ENCODE results near the gene FAHD2B.
"Not testable (repeated sequence)": the region's sequence is repeated elsewhere in the genome, so short reads cannot be mapped to it uniquely, and the experiment has no call there.

Gene FAHD2B

DNA sequence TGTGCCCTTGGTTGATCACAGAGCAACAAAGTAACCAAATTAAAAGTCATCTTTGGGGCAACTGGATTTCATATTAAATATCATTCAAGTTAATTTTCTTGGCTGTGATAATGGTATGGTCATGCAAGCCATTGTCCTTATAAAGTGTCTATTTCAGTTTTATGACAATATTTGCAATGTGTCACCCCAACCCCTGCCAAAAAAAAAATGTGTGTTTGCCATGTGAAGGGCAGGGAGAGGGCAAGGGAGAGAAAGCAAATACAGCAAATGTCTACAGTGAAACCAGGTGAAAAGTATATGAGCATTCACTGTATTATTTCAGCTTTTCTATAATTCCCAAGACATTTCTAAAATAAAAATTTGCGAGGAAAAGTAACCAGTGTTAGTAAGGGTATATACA is 6.0 kb downstream of the FAHD2B start:
- not testable (repeated sequence) for H3K9me3 ChIP-seq (ENCODE audit: insufficient read depth, low read length); H3K4me1 ChIP-seq (ENCODE audit: low read length); H3K4me2 ChIP-seq (ENCODE audit: low read length); H4K20me1 ChIP-seq (ENCODE audit: insufficient read depth, low read length); H3K27me3 ChIP-seq (ENCODE audit: low read depth, low read length); H3K36me3 ChIP-seq (replicated peaks; ENCODE audit: low read depth, low read length); H2AFZ ChIP-seq (ENCODE audit: low read depth, low read length); H3K9ac ChIP-seq (ENCODE audit: low read length); H3K4me3 ChIP-seq (ENCODE audit: low read length); H3K27ac ChIP-seq (ENCODE audit: low read length); H3K79me2 ChIP-seq (ENCODE audit: low read length)

- H4K20me1 ChIP-seq (ENCODE audit: insufficient read depth, low read length); H3K36me3 ChIP-seq (replicated peaks; ENCODE audit: low read depth, low read length); H3K4me3 ChIP-seq (ENCODE audit: low read length); H3K4me1 ChIP-seq (ENCODE audit: low read length); H2AFZ ChIP-seq (ENCODE audit: low read depth, low read length); H3K27ac ChIP-seq (ENCODE audit: low read length); H3K27me3 ChIP-seq (ENCODE audit: low read depth, low read length); H3K79me2 ChIP-seq (ENCODE audit: low read length); H3K4me2 ChIP-seq (ENCODE audit: low read length); H3K9me3 ChIP-seq (ENCODE audit: insufficient read depth, low read length); H3K9ac ChIP-seq (ENCODE audit: low read length): not testable (repeated sequence)
These were observed 9.6 kb downstream of the FAHD2B start for GRCh38 chr2:97085093-97085492.

- H3K9me3 ChIP-seq (ENCODE audit: insufficient read depth, low read length); H2AFZ ChIP-seq (ENCODE audit: low read depth, low read length); H3K79me2 ChIP-seq (ENCODE audit: low read length): not testable (repeated sequence)
These were observed 11.2 kb downstream of the FAHD2B start for GRCh38 chr2:97083516-97083915.

DNA sequence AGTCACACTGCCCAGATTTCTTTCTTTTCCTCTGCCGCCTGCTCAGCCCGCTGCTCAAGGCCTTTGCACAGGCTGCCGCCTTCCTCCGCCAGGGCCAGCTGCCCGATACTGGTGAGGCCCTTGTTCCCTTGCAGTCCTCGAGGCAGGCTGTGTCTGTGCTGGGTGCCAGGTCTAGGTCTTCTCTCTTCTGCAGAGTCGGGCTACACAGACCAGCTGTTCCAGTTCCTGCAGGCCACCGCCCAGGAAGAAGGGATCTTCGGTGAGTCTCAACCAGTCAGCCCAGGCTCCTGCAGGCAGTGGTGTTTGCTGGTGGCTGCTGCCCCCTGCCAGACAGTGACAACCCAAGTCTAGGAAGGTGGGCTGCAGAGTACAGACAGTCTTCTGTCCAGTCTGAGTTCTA is 12.5 kb downstream of the FAHD2B start:
- not testable (repeated sequence) for H3K79me2 ChIP-seq (ENCODE audit: low read length); H4K20me1 ChIP-seq (ENCODE audit: insufficient read depth, low read length); H3K9ac ChIP-seq (ENCODE audit: low read length); H3K27me3 ChIP-seq (ENCODE audit: low read depth, low read length); H3K27ac ChIP-seq (ENCODE audit: low read length); H3K4me2 ChIP-seq (ENCODE audit: low read length); H3K36me3 ChIP-seq (replicated peaks; ENCODE audit: low read depth, low read length); H2AFZ ChIP-seq (ENCODE audit: low read depth, low read length); H3K4me1 ChIP-seq (ENCODE audit: low read length); H3K9me3 ChIP-seq (ENCODE audit: insufficient read depth, low read length); H3K4me3 ChIP-seq (ENCODE audit: low read length)

More at GRCh38 chr2:97083516-97083915, 11.2 kb downstream of the FAHD2B start:
- not testable (repeated sequence) for H3K9ac ChIP-seq (ENCODE audit: low read length); H4K20me1 ChIP-seq (ENCODE audit: insufficient read depth, low read length); H3K4me1 ChIP-seq (ENCODE audit: low read length); H3K36me3 ChIP-seq (replicated peaks; ENCODE audit: low read depth, low read length); H3K4me3 ChIP-seq (ENCODE audit: low read length); H3K27me3 ChIP-seq (ENCODE audit: low read depth, low read length); H3K4me2 ChIP-seq (ENCODE audit: low read length); H3K27ac ChIP-seq (ENCODE audit: low read length)

DNA sequence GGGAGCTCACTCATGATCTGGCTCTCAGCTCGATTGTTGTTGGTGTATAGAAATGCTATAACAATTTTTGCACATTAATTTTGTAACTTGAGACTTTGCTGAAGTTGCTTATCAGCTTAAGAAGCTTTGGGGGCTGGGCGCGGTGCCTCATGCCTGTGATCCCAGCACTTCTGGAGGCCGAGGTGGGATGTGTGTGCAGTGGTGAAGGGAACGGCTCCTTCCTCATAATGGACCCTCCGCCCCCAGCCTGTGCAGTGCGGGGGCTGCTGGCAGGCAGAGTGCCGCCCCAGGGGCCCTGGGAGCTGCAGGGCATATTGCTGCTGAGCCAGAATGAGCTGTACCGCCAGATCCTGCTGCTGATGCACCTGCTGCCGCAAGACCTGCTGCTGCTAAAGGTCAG is 13.8 kb downstream of the FAHD2B start:
- not testable (repeated sequence) for H3K36me3 ChIP-seq (replicated peaks; ENCODE audit: low read depth, low read length); H3K4me1 ChIP-seq (ENCODE audit: low read length); H4K20me1 ChIP-seq (ENCODE audit: insufficient read depth, low read length); H3K79me2 ChIP-seq (ENCODE audit: low read length); H3K9ac ChIP-seq (ENCODE audit: low read length); H3K4me3 ChIP-seq (ENCODE audit: low read length); H3K27ac ChIP-seq (ENCODE audit: low read length); H3K9me3 ChIP-seq (ENCODE audit: insufficient read depth, low read length); H3K4me2 ChIP-seq (ENCODE audit: low read length); H2AFZ ChIP-seq (ENCODE audit: low read depth, low read length); H3K27me3 ChIP-seq (ENCODE audit: low read depth, low read length)

GRCh38 chr2:97077213-97077612 is 17.5 kb downstream of the FAHD2B start:
- H3K36me3 ChIP-seq (replicated peaks; ENCODE audit: low read depth, low read length); H2AFZ ChIP-seq (ENCODE audit: low read depth, low read length); H3K4me3 ChIP-seq (ENCODE audit: low read length); H3K4me2 ChIP-seq (ENCODE audit: low read length); H3K9me3 ChIP-seq (ENCODE audit: insufficient read depth, low read length); H3K79me2 ChIP-seq (ENCODE audit: low read length); H3K9ac ChIP-seq (ENCODE audit: low read length); H4K20me1 ChIP-seq (ENCODE audit: insufficient read depth, low read length); H3K27me3 ChIP-seq (ENCODE audit: low read depth, low read length); H3K4me1 ChIP-seq (ENCODE audit: low read length); H3K27ac ChIP-seq (ENCODE audit: low read length): not testable (repeated sequence)

- not testable (repeated sequence) for H3K4me1 ChIP-seq (ENCODE audit: low read length); H3K27me3 ChIP-seq (ENCODE audit: low read depth, low read length); H3K27ac ChIP-seq (ENCODE audit: low read length); H3K4me3 ChIP-seq (ENCODE audit: low read length); H3K36me3 ChIP-seq (replicated peaks; ENCODE audit: low read depth, low read length); H3K4me2 ChIP-seq (ENCODE audit: low read length); H3K79me2 ChIP-seq (ENCODE audit: low read length); H3K9me3 ChIP-seq (ENCODE audit: insufficient read depth, low read length); H2AFZ ChIP-seq (ENCODE audit: low read depth, low read length); H4K20me1 ChIP-seq (ENCODE audit: insufficient read depth, low read length); H3K9ac ChIP-seq (ENCODE audit: low read length)
These were observed 23.8 kb downstream of the FAHD2B start for GRCh38 chr2:97070915-97071314.

GRCh38 chr2:97068722-97069121 is 26.0 kb downstream of the FAHD2B start:
- not testable (repeated sequence) for H3K4me3 ChIP-seq (ENCODE audit: low read length); H4K20me1 ChIP-seq (ENCODE audit: insufficient read depth, low read length); H3K4me1 ChIP-seq (ENCODE audit: low read length); H3K27me3 ChIP-seq (ENCODE audit: low read depth, low read length); H3K4me2 ChIP-seq (ENCODE audit: low read length); H3K79me2 ChIP-seq (ENCODE audit: low read length); H3K36me3 ChIP-seq (replicated peaks; ENCODE audit: low read depth, low read length); H2AFZ ChIP-seq (ENCODE audit: low read depth, low read length); H3K9ac ChIP-seq (ENCODE audit: low read length); H3K9me3 ChIP-seq (ENCODE audit: insufficient read depth, low read length); H3K27ac ChIP-seq (ENCODE audit: low read length)

Data from OCI-LY3 (cell line).